ENCODE data around the gene LARP4.
"Not testable (repeated sequence)": the region's sequence is repeated elsewhere in the genome, so short reads cannot be mapped to it uniquely, and the experiment has no call there.

The LARP4 gene

GRCh38 chr12:50488801-50489200, 88.1 kb downstream of the LARP4 start:
- H3K4me3 ChIP-seq (ENCODE audit: low read length) = no peak overlapping the region

DNA sequence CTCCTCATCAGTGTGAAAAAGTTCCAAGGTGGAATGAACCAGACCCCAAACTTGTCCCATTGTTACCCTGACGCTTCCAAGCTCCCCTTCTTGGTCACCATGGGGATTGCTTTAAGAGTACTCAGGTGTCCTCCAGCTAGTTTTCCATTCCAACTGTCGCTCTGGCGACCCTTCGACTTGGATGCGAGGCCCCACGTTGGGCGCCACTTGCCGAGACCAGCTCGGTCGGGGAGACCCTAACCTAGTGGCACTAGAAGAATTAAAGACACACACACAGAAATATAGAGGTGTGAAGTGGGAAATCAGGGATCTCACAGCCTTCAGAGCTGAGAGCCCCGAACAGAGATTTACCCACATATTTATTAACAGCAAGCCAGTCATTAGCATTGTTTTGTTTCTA, 97.4 kb downstream of the LARP4 start:
- H3K4me3 ChIP-seq (ENCODE audit: low read length); DNase-seq (ENCODE audit: low read depth): not testable (repeated sequence)

More at GRCh38 chr12:50488801-50489200, 88.1 kb downstream of the LARP4 start:
- no peak for TF ChIP-seq CTCF (conservative IDR thresholded peaks at IDR 0.05; ENCODE audit: low read length)
- DNase-seq (ENCODE audit: low read depth) = no peak

- TF ChIP-seq CTCF (conservative IDR thresholded peaks at IDR 0.05; ENCODE audit: low read length) = peak; percentile 83
- H3K4me3 ChIP-seq (ENCODE audit: low read length) = peak within 1 kb of the TSS; percentile 87
- peak; percentile 88 for DNase-seq (ENCODE audit: low read depth)
Observed at GRCh38 chr12:50504798-50505674, 104.4 kb downstream of the LARP4 start, which contains the start of gene DIP2B. TSS of gene DIP2B (plus strand) at chr12:50504985. CDS start at chr12:50505141, 156 bp downstream.

DNA sequence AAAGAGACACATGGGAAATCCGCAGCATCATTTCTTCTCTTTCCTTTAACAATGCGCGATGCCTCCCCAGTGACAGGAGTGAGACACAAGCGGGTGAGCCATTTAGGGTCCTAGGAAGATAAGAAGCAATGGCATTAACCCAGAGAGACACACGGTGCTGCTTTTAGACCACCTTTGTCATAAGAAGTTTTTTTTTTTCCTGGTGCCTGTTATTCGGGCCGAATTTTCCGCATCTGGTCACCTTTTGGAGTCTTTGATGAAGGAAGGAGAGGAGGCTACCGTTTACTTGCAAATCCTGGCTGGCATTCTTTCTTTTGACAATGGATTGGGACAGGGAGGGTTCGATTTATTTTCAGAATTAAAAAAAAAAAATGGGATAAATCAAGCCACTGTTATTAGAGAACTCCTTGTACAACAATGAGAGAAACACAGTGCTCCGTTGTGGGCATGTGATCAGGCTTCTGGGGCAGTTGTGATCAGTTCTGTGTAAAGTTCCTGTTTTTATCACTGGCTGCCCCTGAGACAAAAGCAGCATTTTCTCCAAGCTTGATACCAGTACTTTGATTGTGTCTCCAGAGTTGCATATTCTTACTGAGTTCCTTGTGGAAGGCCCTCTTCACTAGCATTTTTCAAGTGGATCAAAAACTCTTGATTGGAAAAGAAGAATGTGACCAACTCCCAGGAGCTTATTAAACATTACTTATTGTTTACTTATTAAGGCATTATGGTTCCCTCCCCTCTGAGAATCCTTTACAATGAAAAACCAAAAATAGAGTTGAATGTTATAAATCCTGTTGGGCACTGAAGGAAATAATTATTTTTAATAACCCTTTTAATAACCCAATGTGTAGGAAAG, 105.2 kb downstream of the LARP4 start:
- no peak for DNase-seq (ENCODE audit: low read depth)
- H3K4me3 ChIP-seq (ENCODE audit: low read length) = peak overlapping the region; percentile 87
- no peak for TF ChIP-seq CTCF (conservative IDR thresholded peaks at IDR 0.05; ENCODE audit: low read length)

DNA sequence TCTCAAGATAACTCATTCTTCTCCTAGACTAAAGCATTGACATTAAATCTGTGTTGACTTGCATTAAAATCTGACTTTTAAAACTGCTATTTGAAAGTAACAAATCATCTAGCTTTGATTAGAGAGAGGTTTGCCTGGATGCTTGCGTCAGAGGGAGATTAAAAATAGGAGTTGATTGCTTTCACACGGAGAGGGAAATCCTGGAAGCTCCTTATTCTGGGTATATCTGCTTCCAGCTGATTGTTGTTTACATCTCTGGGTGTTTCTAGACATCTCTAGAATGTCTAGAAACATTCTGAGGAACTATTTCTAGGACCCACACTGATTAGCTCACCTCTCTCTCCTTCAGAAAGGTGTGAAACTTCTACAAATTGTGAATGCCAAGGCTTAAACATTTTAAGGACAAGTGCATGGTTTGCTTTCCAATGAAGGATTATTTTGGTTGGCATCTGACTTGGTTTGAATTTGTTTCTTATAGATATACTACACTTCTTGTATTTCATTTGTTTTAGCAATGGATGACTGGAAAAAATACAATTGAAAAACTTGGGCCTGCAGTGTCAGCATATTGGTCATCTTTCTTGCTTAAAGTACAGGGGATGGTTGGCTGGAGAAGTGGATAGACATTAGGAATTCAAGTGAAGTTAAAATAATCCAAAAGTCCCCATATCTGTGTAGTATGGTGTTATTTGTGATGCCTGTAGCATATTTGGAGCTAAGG, 106.2 kb downstream of the LARP4 start:
- DNase-seq (ENCODE audit: low read depth) = no peak
- peak overlapping the region; percentile 87; the same call in 1 of the 2 replicates for H3K4me3 ChIP-seq (ENCODE audit: low read length)
- no peak for TF ChIP-seq CTCF (conservative IDR thresholded peaks at IDR 0.05; ENCODE audit: low read length)

DNA sequence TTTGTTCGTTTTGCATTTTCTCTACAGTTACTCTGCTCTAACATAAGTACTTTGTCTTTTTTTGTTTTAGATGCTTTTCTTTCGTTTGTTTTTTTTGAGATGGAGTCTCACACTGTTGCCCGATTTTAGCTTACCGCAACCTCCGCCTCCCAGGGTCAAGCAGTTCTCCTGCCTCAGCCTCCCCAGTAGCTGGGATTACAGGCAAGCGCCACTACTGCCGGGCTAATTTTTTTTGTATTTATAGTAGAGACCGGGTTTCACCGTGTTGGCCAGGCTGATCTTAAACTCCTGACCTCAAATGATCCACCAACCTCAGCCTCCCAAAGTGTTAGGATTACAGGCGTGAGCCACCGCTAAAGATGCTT, 106.8 kb downstream of the LARP4 start:
- DNase-seq (ENCODE audit: low read depth) = no peak
- H3K4me3 ChIP-seq (ENCODE audit: low read length) = no peak overlapping the region
- TF ChIP-seq CTCF (conservative IDR thresholded peaks at IDR 0.05; ENCODE audit: low read length) = no peak

DNA sequence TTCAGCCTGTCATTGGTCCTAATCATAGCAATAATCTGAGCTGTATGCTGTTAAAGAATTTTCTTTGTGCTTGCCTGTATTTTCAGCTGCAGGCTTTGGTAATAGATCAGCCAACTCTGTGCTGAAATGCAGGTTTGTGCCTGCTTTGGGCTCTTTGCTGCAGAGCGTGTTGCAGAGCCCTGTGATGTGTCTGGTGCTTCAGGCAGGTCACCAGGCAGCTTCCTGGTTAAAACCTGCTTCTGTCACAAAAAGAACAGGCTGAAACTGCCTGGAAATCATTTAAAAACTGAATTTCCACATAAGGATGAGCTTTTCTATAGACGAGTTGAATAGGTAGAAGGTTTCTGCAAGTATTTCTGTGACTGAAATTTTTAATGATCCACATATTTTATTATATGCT, 107.2 kb downstream of the LARP4 start:
- TF ChIP-seq CTCF (conservative IDR thresholded peaks at IDR 0.05; ENCODE audit: low read length) = no peak
- no peak overlapping the region for H3K4me3 ChIP-seq (ENCODE audit: low read length)
- DNase-seq (ENCODE audit: low read depth) = no peak
